H4 (cell line): ENCODE data around the gene MEF2C. TPM values are rescaled to one million over a fixed set of nuclear protein-coding genes. Genes with fewer than 3 reads are reported as not detected.
A peak's percentile ranks its signal among the peaks of the same experiment; 100 is the strongest.

ENCODE experiments used
- DNase-seq: peaks from one replicate; pipeline ENCODE4 v3.0.0-alpha.2; 2015; ENCODE audit warnings: low spot score
- total RNA-seq: library from RNA; depleted of rRNA; stranded (reverse); fragments of >200 nt; shearing (Covaris generic); gene quantifications from 2 replicates; pipeline ENCODE4 v1.2.3, GENCODE V29; 2014

MEF2C gene
- total RNA-seq, 1 experiment from 2014 or later, result 7.5 TPM

- DNase-seq, result peak; percentile 76
Measured at GRCh38 chr5:88674356-88675167, 208.4 kb downstream of the MEF2C start.

GRCh38 chr5:88673253-88674105 is 209.5 kb downstream of the MEF2C start:
- peak; percentile 60 for DNase-seq

- no peak for DNase-seq
Measured at GRCh38 chr5:88672644-88673252, 210.2 kb downstream of the MEF2C start.

- DNase-seq, result peak; percentile 36
Measured at GRCh38 chr5:88671505-88672499, 211.2 kb downstream of the MEF2C start.

DNA sequence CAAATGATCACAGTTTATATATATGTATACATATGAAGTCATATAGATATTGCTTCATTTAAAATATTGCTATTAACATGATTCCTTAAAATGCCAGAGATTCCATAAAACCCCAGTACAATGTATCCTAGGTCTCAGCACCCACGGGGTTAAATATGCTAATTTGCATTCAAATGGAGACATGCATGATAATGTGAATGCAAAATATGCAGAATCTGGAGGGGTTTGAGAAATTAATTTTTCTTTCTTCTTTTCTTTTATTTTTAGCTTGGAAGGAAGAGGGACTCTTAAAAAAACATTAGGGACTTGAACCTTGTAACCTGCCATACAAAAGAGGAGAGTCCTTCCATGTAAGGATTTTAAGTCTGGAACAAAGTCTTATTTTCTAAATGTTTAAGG is 211.9 kb downstream of the MEF2C start:
- DNase-seq, result no peak

DNA sequence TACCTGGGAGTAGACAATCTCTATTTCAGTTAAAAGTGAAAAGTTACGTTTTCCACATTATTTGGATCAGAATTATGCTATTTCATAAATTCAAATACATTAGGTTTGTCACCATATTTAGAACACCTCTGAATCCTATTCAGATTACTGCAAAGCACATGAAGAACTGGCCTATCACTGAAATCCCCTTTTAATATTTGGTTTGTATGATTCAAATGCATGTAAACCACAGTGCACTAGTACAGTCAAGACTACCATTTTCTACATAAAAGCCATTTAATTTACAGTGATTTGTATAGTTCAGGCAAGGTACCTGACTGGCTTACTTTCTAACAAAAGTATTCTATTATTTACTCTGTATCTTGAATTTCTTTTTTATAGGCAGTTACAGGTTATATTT is 212.5 kb downstream of the MEF2C start:
- DNase-seq, result no peak

- no peak for DNase-seq
Measured at GRCh38 chr5:88669371-88670050, 213.5 kb downstream of the MEF2C start.

GRCh38 chr5:88667496-88668201 is 215.3 kb downstream of the MEF2C start:
- peak; percentile 39 for DNase-seq
